ENCODE data around the gene UCHL1.

The UCHL1 gene

DNA sequence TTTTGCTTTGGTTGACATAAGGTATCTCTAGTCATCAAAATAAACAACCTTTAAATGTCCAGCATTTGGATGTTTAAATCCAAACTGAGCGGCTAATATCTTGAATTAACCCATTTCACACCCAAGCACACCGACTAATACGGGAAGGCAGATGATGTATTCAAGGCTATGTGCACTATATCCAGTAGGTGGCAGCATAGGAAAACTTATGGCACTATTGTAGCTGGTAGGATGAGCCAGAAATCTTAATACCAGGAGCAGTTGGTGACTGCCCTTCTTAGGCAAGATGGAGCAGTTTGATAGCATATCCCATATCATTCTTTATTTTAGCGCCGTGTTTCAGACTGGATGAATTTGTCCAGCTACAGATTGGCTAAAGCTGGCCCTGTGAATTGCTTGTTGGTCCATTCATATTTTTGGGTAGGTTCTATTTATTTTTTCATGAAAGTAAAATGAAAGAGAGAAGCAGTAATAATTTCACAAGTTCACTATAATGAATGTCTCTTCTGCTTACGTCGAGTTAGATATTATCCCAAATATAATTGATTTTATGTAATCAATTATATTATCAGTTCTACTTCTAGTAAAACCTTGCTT lies 24.4 kb downstream of the UCHL1 start:
- TF ChIP-seq FOXM1 (IDR thresholded peaks at IDR 0.05; ENCODE audit: borderline replicate concordance, low read depth) (no peak), RAD21 (IDR thresholded peaks at IDR 0.05; ENCODE audit: low read depth) (peak; percentile 99)

DNA sequence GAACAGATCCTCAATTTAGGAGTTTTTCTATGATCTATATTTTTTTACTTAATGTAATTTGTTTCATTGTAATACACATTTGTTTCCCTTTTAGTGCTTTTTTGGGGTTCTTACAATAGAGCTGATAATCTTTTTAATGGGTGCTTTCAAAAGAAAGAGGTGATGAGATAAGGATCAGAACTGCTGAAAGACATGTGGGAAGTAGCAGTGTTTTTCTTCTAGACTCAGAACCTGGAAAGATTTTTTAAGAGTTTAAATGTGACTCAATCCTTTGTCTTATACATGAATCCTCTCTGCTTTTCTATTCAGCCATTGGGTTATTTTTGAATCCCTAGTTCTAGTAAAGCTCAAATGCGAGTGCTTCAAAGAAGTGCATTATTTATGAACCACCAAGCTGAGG lies 25.6 kb downstream of the UCHL1 start:
- TF ChIP-seq YY1 (IDR thresholded peaks at IDR 0.05; ENCODE audit: low read depth) (no peak), EP300 (IDR thresholded peaks at IDR 0.05; ENCODE audit: borderline replicate concordance) (no peak), ZBTB7A (IDR thresholded peaks at IDR 0.05; ENCODE audit: low read depth) (no peak), RAD21 (IDR thresholded peaks at IDR 0.05; ENCODE audit: low read depth) (no peak)

DNA sequence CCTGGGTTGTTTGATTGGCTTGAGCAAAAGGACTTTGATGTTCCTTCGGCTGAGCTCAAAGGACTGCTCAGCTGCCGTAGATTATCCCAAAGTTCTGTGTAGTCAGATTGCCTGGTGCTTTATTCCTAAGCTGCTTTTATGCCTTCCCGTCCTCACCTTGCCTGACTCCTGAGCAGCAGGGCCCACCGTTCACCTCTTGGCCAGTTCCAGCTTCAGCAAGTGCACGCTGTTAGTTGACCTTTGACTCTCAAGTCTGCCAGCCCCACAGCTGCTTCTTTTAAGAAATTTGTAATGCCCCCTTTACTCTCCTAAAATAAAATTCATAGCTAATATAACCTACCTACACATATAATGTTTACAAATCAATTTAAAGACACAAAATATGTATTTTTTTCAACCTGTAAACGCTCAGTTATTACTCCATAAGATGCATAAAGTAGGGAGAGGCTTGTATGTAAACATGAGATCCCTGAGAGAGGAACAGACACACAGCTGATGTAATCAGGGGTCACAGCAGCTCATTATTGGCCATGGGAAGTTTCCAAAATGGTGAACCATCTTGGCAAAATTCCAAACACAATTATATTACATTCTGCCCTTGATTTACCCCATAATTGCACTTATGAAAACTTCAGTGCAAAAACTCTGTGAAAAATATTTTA lies 28.6 kb downstream of the UCHL1 start:
- TF ChIP-seq FOXM1 (IDR thresholded peaks at IDR 0.05; ENCODE audit: borderline replicate concordance, low read depth) = no peak
- TF ChIP-seq, protein P1, sequence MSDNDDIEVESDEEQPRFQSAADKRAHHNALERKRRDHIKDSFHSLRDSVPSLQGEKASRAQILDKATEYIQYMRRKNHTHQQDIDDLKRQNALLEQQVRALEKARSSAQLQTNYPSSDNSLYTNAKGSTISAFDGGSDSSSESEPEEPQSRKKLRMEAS (IDR thresholded peaks at IDR 0.05) = no peak
- TF ChIP-seq EP300 (IDR thresholded peaks at IDR 0.05; ENCODE audit: borderline replicate concordance) = no peak
- TF ChIP-seq YY1 (IDR thresholded peaks at IDR 0.05; ENCODE audit: low read depth) = no peak
- no peak for TF ChIP-seq TCF12 (IDR thresholded peaks at IDR 0.05; ENCODE audit: low read depth)
- TF ChIP-seq RAD21 (IDR thresholded peaks at IDR 0.05; ENCODE audit: low read depth) = no peak
- TF ChIP-seq, protein P2, sequence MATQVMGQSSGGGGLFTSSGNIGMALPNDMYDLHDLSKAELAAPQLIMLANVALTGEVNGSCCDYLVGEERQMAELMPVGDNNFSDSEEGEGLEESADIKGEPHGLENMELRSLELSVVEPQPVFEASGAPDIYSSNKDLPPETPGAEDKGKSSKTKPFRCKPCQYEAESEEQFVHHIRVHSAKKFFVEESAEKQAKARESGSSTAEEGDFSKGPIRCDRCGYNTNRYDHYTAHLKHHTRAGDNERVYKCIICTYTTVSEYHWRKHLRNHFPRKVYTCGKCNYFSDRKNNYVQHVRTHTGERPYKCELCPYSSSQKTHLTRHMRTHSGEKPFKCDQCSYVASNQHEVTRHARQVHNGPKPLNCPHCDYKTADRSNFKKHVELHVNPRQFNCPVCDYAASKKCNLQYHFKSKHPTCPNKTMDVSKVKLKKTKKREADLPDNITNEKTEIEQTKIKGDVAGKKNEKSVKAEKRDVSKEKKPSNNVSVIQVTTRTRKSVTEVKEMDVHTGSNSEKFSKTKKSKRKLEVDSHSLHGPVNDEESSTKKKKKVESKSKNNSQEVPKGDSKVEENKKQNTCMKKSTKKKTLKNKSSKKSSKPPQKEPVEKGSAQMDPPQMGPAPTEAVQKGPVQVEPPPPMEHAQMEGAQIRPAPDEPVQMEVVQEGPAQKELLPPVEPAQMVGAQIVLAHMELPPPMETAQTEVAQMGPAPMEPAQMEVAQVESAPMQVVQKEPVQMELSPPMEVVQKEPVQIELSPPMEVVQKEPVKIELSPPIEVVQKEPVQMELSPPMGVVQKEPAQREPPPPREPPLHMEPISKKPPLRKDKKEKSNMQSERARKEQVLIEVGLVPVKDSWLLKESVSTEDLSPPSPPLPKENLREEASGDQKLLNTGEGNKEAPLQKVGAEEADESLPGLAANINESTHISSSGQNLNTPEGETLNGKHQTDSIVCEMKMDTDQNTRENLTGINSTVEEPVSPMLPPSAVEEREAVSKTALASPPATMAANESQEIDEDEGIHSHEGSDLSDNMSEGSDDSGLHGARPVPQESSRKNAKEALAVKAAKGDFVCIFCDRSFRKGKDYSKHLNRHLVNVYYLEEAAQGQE (IDR thresholded peaks at IDR 0.05; ENCODE audit: low read depth) = no peak
- TF ChIP-seq TAF1 (IDR thresholded peaks at IDR 0.05; ENCODE audit: low read depth) = no peak
- TF ChIP-seq EGR1 (IDR thresholded peaks at IDR 0.05) = no peak
- TF ChIP-seq ZBTB7A (IDR thresholded peaks at IDR 0.05; ENCODE audit: low read depth) = no peak
- TF ChIP-seq CEBPB (IDR thresholded peaks at IDR 0.05) = no peak
- TF ChIP-seq TEAD4 (IDR thresholded peaks at IDR 0.05) = no peak
- TF ChIP-seq, protein P3, sequence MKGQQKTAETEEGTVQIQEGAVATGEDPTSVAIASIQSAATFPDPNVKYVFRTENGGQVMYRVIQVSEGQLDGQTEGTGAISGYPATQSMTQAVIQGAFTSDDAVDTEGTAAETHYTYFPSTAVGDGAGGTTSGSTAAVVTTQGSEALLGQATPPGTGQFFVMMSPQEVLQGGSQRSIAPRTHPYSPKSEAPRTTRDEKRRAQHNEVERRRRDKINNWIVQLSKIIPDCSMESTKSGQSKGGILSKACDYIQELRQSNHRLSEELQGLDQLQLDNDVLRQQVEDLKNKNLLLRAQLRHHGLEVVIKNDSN (IDR thresholded peaks at IDR 0.05) = no peak
- TF ChIP-seq CREB1 (IDR thresholded peaks at IDR 0.05; ENCODE audit: low read depth) = no peak
- no peak for TF ChIP-seq NFIC (IDR thresholded peaks at IDR 0.05)

DNA sequence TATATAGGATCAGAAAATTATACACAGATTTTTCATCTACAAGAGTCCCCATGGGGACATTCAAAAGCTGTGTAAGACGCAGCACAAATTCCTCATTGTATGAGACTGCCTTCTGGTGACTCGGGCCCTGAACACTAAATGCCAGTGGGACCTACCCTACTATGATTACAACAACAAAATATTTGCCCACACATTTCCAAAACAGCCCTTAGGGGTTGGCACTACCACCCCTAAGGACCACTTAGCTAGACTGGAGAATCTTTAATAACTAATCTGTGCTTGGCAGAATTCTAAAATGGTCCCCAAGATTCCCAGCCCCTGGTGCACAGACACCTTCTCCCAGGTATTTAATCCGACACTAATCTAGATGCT lies 29.1 kb downstream of the UCHL1 start:
- TF ChIP-seq, protein P1 (IDR thresholded peaks at IDR 0.05) = no peak
- TF ChIP-seq CEBPB (IDR thresholded peaks at IDR 0.05) = no peak
- no peak for TF ChIP-seq RAD21 (IDR thresholded peaks at IDR 0.05; ENCODE audit: low read depth)
- no peak for TF ChIP-seq TEAD4 (IDR thresholded peaks at IDR 0.05)
- no peak for TF ChIP-seq TCF12 (IDR thresholded peaks at IDR 0.05; ENCODE audit: low read depth)
- TF ChIP-seq CREB1 (IDR thresholded peaks at IDR 0.05; ENCODE audit: low read depth) = no peak
- TF ChIP-seq EGR1 (IDR thresholded peaks at IDR 0.05) = no peak
- no peak for TF ChIP-seq YY1 (IDR thresholded peaks at IDR 0.05; ENCODE audit: low read depth)
- no peak for TF ChIP-seq FOXM1 (IDR thresholded peaks at IDR 0.05; ENCODE audit: borderline replicate concordance, low read depth)
- TF ChIP-seq ZBTB7A (IDR thresholded peaks at IDR 0.05; ENCODE audit: low read depth) = no peak
- no peak for TF ChIP-seq EP300 (IDR thresholded peaks at IDR 0.05; ENCODE audit: borderline replicate concordance)
- TF ChIP-seq, protein P2 (IDR thresholded peaks at IDR 0.05; ENCODE audit: low read depth) = no peak
- TF ChIP-seq, protein P3 (IDR thresholded peaks at IDR 0.05) = no peak

DNA sequence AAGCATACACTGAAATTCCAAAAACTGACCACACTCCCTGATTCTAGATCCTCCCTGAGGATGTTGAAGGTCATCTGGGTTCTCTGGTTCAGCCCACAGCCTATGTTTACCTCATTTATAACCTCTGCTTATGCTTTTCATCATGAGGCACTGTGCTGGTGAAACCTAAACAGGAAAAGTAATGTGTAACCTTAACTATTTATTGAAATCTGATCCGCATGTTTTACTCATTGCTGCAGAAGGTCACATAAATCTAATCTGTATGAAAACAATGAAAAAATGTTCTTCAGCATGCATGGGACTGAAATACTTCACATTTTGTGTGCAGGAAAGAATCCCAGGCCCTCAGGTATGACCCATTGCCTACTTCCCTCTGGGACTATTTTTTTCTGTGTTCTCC lies 30.3 kb downstream of the UCHL1 start:
- TF ChIP-seq FOXM1 (IDR thresholded peaks at IDR 0.05; ENCODE audit: borderline replicate concordance, low read depth) = no peak
- TF ChIP-seq, protein P3 (IDR thresholded peaks at IDR 0.05) = no peak
- TF ChIP-seq NFIC (IDR thresholded peaks at IDR 0.05) = no peak
- TF ChIP-seq, protein P2 (IDR thresholded peaks at IDR 0.05; ENCODE audit: low read depth) = no peak
- TF ChIP-seq TCF12 (IDR thresholded peaks at IDR 0.05; ENCODE audit: low read depth) = peak; percentile 37; the same call in 1 of the 2 replicates
- TF ChIP-seq YY1 (IDR thresholded peaks at IDR 0.05; ENCODE audit: low read depth) = no peak
- TF ChIP-seq EP300 (IDR thresholded peaks at IDR 0.05; ENCODE audit: borderline replicate concordance) = peak; percentile 14; the same call in 1 of the 2 replicates
- no peak for TF ChIP-seq EGR1 (IDR thresholded peaks at IDR 0.05)
- TF ChIP-seq TAF1 (IDR thresholded peaks at IDR 0.05; ENCODE audit: low read depth) = no peak
- peak; percentile 10; the same call in 1 of the 2 replicates for TF ChIP-seq RAD21 (IDR thresholded peaks at IDR 0.05; ENCODE audit: low read depth)
- TF ChIP-seq, protein P1 (IDR thresholded peaks at IDR 0.05) = no peak; the same call in 1 of the 2 replicates
- TF ChIP-seq CREB1 (IDR thresholded peaks at IDR 0.05; ENCODE audit: low read depth) = no peak
- TF ChIP-seq TEAD4 (IDR thresholded peaks at IDR 0.05) = peak; percentile 58
- TF ChIP-seq ZBTB7A (IDR thresholded peaks at IDR 0.05; ENCODE audit: low read depth) = no peak
- no peak for TF ChIP-seq CEBPB (IDR thresholded peaks at IDR 0.05)
